HL-60 (cell line): Measurements from ENCODE around the gene TIMP4.

Experiments used
- DNase-seq, 2 experiments: peaks; one replicate each; pipeline ENCODE4 v3.0.0-alpha.2; 2010 to 2020; ENCODE audit warnings: low read depth in 1 of 2, low spot score in 1 of 2
- H3K27ac ChIP-seq: fragments of 250-450 bp; sonication (Bioruptor Pico); replicated peaks from 2 replicates; pipeline ENCODE4 v1.5.1; 2020; ENCODE audit warnings: mild to moderate bottlenecking, moderate library complexity
- H3K27me3 ChIP-seq: fragments of 250-450 bp; sonication (Bioruptor Pico); 2 replicates; pipeline ENCODE4 v1.5.1; 2021; ENCODE audit warnings: mild to moderate bottlenecking, moderate library complexity; ENCODE audit not compliant: insufficient read depth, poor library complexity, severe bottlenecking
- H3K4me3 ChIP-seq: replicated peaks from 2 replicates; pipeline ENCODE4 v1.5.1; 2011; ENCODE audit warnings: mild to moderate bottlenecking, control low read depth, low read length; ENCODE audit not compliant: insufficient read depth
- GABPA ChIP-seq: IDR thresholded peaks from 2 replicates; pipeline ENCODE4 v1.6.1; 2012; ENCODE audit warnings: low read depth
- POLR2AphosphoS5 ChIP-seq: IDR thresholded peaks from 2 replicates; pipeline ENCODE4 v1.6.1; 2012; ENCODE audit warnings: low read depth
- SPI1 ChIP-seq: IDR thresholded peaks from 2 replicates; pipeline ENCODE4 v1.6.1; 2012; ENCODE audit warnings: low read depth, mild to moderate bottlenecking, borderline replicate concordance
- TF ChIP-seq, protein P1 (sequence below): IDR thresholded peaks from 2 replicates; pipeline ENCODE4 v1.6.1; 2012; ENCODE audit warnings: low read depth; ENCODE audit not compliant: insufficient replicate concordance
- TF ChIP-seq, protein P2 (sequence below): IDR thresholded peaks from one replicate; pipeline ENCODE4 v1.5.1; 2011; ENCODE audit warnings: low read length, control low read depth, inconsistent platforms; ENCODE audit not compliant: insufficient read depth

TIMP4 gene

DNA sequence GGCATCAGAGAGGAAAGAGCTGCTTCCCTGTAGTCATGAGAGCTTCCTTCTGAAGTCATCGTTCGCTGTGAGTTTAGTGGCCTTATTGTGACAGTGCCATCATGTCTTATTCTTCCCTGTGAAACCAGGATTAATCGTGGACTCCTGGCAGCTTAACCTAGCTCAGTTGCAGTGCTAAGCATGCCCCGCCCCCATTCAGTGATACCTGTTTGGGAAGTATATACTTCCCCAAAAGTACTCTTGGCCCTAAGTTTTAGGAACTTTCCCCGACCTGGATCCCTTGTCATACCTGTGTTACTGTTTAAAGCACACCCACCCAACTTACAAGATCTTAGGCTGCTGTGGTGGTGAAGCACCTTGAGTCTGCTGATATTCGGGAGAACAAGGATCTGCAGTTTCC lies 32.1 kb upstream of the TIMP4 start:
- Histone ChIP-seq H3K27me3 (no peaks in the 10 kb centered on the region), H3K4me3 (no peak overlapping the region), H3K27ac (no peak overlapping the region)
- TF ChIP-seq SPI1 (no peak), POLR2AphosphoS5 (no peak), GABPA (no peak)
- TF ChIP-seq, protein P1, sequence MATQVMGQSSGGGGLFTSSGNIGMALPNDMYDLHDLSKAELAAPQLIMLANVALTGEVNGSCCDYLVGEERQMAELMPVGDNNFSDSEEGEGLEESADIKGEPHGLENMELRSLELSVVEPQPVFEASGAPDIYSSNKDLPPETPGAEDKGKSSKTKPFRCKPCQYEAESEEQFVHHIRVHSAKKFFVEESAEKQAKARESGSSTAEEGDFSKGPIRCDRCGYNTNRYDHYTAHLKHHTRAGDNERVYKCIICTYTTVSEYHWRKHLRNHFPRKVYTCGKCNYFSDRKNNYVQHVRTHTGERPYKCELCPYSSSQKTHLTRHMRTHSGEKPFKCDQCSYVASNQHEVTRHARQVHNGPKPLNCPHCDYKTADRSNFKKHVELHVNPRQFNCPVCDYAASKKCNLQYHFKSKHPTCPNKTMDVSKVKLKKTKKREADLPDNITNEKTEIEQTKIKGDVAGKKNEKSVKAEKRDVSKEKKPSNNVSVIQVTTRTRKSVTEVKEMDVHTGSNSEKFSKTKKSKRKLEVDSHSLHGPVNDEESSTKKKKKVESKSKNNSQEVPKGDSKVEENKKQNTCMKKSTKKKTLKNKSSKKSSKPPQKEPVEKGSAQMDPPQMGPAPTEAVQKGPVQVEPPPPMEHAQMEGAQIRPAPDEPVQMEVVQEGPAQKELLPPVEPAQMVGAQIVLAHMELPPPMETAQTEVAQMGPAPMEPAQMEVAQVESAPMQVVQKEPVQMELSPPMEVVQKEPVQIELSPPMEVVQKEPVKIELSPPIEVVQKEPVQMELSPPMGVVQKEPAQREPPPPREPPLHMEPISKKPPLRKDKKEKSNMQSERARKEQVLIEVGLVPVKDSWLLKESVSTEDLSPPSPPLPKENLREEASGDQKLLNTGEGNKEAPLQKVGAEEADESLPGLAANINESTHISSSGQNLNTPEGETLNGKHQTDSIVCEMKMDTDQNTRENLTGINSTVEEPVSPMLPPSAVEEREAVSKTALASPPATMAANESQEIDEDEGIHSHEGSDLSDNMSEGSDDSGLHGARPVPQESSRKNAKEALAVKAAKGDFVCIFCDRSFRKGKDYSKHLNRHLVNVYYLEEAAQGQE, result no peak
- TF ChIP-seq, protein P2, sequence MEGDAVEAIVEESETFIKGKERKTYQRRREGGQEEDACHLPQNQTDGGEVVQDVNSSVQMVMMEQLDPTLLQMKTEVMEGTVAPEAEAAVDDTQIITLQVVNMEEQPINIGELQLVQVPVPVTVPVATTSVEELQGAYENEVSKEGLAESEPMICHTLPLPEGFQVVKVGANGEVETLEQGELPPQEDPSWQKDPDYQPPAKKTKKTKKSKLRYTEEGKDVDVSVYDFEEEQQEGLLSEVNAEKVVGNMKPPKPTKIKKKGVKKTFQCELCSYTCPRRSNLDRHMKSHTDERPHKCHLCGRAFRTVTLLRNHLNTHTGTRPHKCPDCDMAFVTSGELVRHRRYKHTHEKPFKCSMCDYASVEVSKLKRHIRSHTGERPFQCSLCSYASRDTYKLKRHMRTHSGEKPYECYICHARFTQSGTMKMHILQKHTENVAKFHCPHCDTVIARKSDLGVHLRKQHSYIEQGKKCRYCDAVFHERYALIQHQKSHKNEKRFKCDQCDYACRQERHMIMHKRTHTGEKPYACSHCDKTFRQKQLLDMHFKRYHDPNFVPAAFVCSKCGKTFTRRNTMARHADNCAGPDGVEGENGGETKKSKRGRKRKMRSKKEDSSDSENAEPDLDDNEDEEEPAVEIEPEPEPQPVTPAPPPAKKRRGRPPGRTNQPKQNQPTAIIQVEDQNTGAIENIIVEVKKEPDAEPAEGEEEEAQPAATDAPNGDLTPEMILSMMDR, result no peak
- peak in 1 of 2 experiments; percentile 44 for DNase-seq

- no peak overlapping the region for H3K4me3 ChIP-seq
- no peaks in the 10 kb centered on the region for H3K27me3 ChIP-seq
- no peak for TF ChIP-seq GABPA
- TF ChIP-seq POLR2AphosphoS5, result no peak
- TF ChIP-seq, protein P1, result no peak
- TF ChIP-seq SPI1, result no peak
- TF ChIP-seq, protein P2, result no peak
- no peak overlapping the region for H3K27ac ChIP-seq
- no peak for DNase-seq
These were observed 31.6 kb upstream of the TIMP4 start for GRCh38 chr3:12190221-12190807.

- TF ChIP-seq SPI1 (no peak), GABPA (no peak), POLR2AphosphoS5 (no peak)
- TF ChIP-seq, protein P1, result no peak
- TF ChIP-seq, protein P2, result no peak
- Histone ChIP-seq H3K27ac (peak overlapping the region; percentile 83), H3K27me3 (no peaks in the 10 kb centered on the region), H3K4me3 (no peak overlapping the region)
- DNase-seq, result no peak
These were observed 30.1 kb upstream of the TIMP4 start for GRCh38 chr3:12188681-12189287.
